ENCODE measurements around the gene CTF1.
"Not testable (repeated sequence)": the region's sequence is repeated elsewhere in the genome, so short reads cannot be mapped to it uniquely, and the experiment has no call there.

CTF1 gene

GRCh38 chr16:30888856-30889499 lies 7.4 kb upstream of the CTF1 start:
- DNase-seq (ENCODE audit: low read depth) = no peak

- no peak for DNase-seq (ENCODE audit: low read depth)
Measured at GRCh38 chr16:30889721-30890120, 6.7 kb upstream of the CTF1 start.

- not testable (repeated sequence) for DNase-seq (ENCODE audit: low read depth)
Measured at GRCh38 chr16:30891043-30891823, 5.2 kb upstream of the CTF1 start.

DNA sequence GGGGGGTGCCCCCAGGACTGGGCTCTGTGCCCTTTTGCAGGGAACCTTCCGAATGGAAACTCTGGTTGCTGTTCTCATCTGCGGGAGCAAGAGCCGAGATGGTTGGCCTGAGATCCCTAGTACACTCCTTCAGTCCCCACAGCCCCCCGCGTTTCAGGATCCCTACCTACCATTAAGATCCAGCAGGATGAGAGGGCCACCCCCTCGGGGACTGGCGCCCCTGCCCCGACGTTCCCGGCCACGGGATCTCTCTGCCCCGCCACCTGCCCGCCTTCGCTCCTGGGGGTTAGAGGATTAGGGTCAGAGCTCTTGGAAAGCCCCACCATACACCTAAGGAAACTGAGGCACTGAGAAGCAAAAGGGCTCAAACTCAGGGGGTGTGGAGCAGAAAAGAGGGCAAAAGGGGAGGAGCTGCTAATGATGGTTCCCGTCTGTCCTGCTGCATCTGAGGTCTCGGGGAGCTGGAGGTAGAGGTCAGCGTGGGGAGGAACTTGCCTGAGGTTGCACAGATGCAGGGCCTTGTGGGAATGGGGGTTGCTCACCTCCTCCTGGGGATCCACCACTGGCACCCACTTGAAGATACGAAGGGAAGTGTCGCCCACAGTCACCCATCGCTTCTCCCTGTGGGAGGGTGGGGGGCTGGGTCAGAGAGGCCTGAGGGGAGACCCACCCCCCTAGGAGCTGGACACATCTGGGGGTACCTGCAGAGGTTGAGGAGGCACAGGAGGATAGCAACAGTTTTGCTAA lies 3.6 kb upstream of the CTF1 start:
- no peak for DNase-seq (ENCODE audit: low read depth)

- DNase-seq (ENCODE audit: low read depth) = no peak
Measured at GRCh38 chr16:30893417-30893743, 3.0 kb upstream of the CTF1 start.

DNA sequence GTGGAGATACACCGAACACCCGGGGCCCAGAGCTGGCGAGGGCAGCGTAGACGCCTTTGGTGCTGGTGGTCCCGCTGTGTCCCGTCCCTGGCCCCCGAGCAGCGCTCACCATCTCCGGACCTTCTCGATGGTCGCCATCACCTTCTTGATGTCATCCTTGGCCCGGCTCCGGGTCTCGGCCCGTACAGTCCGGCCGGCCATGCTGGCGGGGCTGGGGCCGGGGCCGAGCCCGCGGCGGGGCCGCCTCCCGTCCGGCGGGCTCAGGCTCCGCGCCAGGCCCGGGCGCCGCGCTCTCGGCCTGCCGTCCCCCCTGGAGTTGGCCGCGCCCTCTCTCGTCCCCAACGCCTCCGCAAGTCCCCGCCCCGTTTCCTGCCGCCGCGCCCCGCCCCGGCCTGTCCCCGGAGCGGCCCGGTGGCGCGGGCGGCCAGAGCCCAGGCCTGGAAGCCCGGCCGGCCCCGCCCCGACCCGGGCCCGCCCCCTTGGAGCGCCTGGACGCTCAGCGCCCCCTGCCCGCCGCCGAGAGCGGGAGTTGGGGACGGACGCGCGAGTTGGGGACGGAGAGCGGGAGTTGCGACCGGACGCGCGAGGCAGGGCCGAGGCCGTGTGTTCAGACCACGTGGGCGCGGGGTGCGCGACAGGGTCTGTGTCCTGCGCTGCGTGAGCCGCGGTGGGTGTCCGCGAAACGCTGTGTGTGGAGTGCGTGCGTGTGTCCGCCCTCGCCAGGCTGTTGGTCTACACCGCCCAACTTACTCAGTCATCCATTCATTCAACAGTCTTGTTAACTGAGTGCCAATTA lies 2.5 kb upstream of the CTF1 start, which contains the start of gene BCL7C:
TSS of gene BCL7C (minus strand) at position 334 of the 796 bp plus-strand sequence. CDS start at position 201, 133 bp downstream.
- DNase-seq (ENCODE audit: low read depth) = peak; percentile 76

DNA sequence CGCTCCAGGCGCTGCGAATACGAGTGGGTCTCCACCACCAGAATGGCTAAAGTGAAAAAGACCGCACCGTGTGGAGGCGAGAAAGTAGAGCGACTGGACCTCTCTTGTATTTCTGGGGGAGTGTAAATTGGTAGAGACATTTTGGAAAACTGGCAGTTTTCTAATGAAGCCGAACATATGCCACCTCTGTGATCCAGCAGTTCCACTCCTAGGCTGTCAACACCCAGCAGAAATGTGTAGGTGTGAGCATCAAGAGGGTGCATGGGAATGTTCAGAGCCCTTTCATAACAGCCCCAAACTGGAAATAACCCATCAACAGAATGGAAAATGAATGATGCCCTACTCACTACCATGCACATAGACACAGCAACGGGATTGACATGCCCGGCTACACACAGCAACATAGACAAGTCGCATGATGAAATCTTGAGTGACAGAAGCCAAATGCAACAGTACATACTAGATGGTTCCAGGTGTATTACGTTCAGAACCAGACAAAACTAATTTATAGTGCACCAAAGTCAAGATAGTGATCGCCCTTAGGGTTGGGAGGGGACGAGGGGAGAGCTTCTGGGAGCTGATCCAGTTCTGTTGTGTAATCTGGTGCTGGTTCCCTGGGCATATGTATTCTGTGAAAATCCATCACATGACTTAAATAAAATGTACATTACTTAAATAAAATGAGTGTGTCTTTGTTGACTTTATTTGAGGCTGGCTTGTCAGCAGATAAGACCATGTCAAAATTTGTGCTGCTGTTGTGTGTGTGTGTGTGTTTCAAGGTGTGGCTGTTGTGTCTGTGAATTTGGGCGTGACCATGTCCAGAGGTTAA lies 1.7 kb upstream of the CTF1 start:
- no peak for DNase-seq (ENCODE audit: low read depth)

DNA sequence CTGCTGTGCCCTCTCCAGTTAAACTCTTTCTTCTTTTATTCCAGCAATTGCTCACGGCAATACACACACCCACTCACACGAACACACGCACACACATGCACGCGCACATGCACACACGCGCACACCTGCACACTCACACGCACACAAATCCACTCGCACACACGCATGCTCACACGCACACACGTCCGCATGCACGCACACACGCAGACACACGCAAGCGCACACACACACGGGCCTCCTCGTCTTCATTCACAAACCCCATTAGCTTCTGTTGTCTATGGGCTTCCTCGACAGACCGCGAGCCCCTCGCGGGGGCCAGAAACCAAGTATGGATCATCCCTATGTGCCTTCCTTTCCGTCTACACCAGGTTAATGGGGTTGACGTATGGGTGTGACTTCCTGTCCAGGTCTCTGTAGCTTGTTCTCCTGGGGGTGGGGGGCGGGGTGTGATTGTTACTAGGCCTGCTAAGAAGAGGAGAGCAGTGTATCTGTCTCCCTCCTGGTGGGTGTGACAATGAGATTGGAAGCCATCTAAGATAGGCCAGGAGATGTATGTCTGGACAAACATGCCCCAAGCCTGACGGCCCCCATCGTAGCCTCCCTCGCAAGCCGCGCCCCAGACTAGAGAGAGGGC lies 670 bp upstream of the CTF1 start:
- no peak for DNase-seq (ENCODE audit: low read depth)

- peak; percentile 70 for DNase-seq (ENCODE audit: low read depth)
Measured at GRCh38 chr16:30896889-30897733, 697 bp downstream of the CTF1 start.

DNA sequence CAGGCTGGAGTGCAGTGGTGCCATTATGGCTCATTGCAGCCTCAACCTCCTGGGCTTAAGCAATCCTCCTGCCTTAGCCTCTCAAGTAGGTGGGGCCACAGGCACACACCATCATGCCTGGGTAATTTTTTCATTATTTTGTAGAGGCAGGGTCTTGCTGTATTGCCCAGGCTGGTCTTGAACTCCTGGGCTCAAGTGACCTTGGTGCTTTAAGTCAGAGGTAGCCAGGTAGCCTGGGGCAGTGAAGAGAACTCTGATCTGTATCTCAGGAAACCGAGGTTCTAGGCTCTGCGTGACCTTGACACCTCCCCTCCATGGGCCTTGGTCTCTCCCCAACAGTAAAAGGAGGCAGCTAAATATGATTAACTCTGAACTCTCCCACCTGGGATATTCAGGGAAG lies 3.4 kb downstream of the CTF1 start:
- DNase-seq (ENCODE audit: low read depth) = no peak

DNA sequence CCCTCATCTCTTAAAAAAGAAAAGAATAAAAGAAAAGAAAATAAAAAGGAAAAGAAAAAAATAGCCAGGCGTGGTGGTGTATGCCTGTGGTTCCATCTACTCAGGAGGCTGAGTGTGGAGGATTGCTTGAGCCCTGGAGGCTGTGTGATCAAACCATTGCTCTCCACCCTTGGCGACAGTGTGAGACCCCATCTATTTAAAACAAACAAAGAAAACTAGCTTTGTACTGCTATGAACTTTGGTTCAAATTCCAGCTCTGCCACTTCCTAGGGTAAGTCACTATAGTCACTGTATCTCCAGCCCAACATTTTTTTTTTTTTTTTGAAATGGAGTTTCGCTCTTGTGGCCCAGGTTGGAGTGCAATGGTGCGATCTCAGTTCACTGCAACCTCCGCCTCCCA lies 4.2 kb downstream of the CTF1 start:
- no peak for DNase-seq (ENCODE audit: low read depth)

- no peak for DNase-seq (ENCODE audit: low read depth)
Measured at GRCh38 chr16:30901201-30902028, 5.0 kb downstream of the CTF1 start.

GRCh38 chr16:30902029-30902972 lies 5.9 kb downstream of the CTF1 start:
- DNase-seq (ENCODE audit: low read depth) = peak; percentile 36

- no peak for DNase-seq (ENCODE audit: low read depth)
Measured at GRCh38 chr16:30903002-30903401, 6.6 kb downstream of the CTF1 start.

DNA sequence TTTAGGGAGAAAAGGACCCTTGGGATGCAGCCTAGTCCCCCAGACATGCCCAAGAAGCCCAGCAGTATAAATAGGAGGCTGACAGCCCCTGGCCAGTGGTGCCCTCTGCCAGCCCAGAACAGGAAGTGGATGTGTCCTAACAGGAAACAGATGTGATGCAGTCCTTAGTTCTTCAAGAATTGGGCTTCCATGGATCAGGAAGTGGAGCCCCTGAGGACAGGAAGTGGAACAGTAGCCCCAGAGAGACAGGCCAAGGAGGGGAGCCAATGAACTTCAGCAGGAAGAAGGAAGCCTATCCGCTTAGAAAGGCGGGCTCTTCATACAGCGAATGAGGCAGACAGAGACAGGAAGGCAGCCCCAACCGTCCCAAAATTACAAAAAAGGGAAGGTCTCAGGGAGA lies 7.2 kb downstream of the CTF1 start:
- no peak for DNase-seq (ENCODE audit: low read depth)

GRCh38 chr16:30904114-30904780 lies 7.8 kb downstream of the CTF1 start:
- DNase-seq (ENCODE audit: low read depth) = no peak

- no peak for DNase-seq (ENCODE audit: low read depth)
Measured at GRCh38 chr16:30907064-30907463, 10.7 kb downstream of the CTF1 start.
